PC-9 (cell line): ENCODE data around the gene PASK. TPM values are rescaled to one million over a fixed set of nuclear protein-coding genes. Genes with fewer than 3 reads are reported as not detected.
A peak's percentile ranks its signal among the peaks of the same experiment; 100 is the strongest.

Experiments
- BruUV-seq: library from RNA; stranded (reverse); fragments of 400-500 nt; replicated peaks from 2 replicates; lab custom pipeline; 2021; lab: Mats Ljungman, UMichigan
- CTCF ChIA-PET: fragments of 300-600 bp; sonication (Branson Sonifier 250); formaldehyde crosslinking; loops from one replicate; lab custom pipeline; 2022; ENCODE audit warnings: antibody characterized with exemption; lab: Charles Lee
- POLR2A ChIA-PET: fragments of 300-600 bp; sonication (Branson Sonifier 250); formaldehyde crosslinking; loops from one replicate; lab custom pipeline; 2022; ENCODE audit warnings: antibody characterized with exemption; ENCODE audit not compliant: unreplicated experiment; lab: Charles Lee
- DNase-seq, 2 experiments: peaks; one replicate each; pipeline versions ENCODE4 v3.0.0 to v3.0.0-alpha.2; 2015 to 2022; ENCODE audit warnings: mixed read lengths in 1 of 2
- H2AFZ ChIP-seq: fragments of 200-600 bp; sonication (generic); 2 replicates; pipeline ENCODE4 v1.8.1; 2017; ENCODE audit warnings: antibody characterized with exemption
- H3F3A ChIP-seq: fragments of 200-600 bp; sonication (generic); 2 replicates; pipeline ENCODE4 v1.8.1; 2017; ENCODE audit warnings: antibody characterized with exemption, mild to moderate bottlenecking, low read depth; ENCODE audit not compliant: insufficient read depth
- H3K27ac ChIP-seq: fragments of 200-600 bp; sonication (generic); 2 replicates; pipeline ENCODE4 v1.6.1; 2016; ENCODE audit warnings: mixed run types
- H3K27me3 ChIP-seq: fragments of 200-600 bp; sonication (generic); 2 replicates; pipeline ENCODE4 v1.6.1; 2016; ENCODE audit warnings: low read depth, mixed run types; ENCODE audit not compliant: insufficient read depth
- H3K36me3 ChIP-seq: fragments of 200-600 bp; sonication (generic); 2 replicates; pipeline ENCODE4 v1.6.1; 2016; ENCODE audit warnings: low read depth, mixed run types
- H3K4me1 ChIP-seq: fragments of 200-600 bp; sonication (generic); replicated peaks from 2 replicates; pipeline ENCODE4 v1.6.1; 2016; ENCODE audit warnings: mixed run types; ENCODE audit not compliant: insufficient read depth
- H3K4me2 ChIP-seq: fragments of 200-600 bp; sonication (generic); 2 replicates; pipeline ENCODE4 v1.6.1; 2017; ENCODE audit warnings: mixed run types
- H3K4me3 ChIP-seq: fragments of 200-600 bp; sonication (generic); 2 replicates; pipeline ENCODE4 v1.6.1; 2016; ENCODE audit warnings: mixed run types
- H3K79me2 ChIP-seq: fragments of 200-600 bp; sonication (generic); 2 replicates; pipeline ENCODE4 v1.6.1; 2017; ENCODE audit warnings: low read depth, mixed run types
- H3K9me2 ChIP-seq: fragments of 200-600 bp; sonication (generic); 2 replicates; pipeline ENCODE4 v1.8.1; 2017; ENCODE audit warnings: mild to moderate bottlenecking; ENCODE audit not compliant: insufficient read depth
- H3K9me3 ChIP-seq: fragments of 200-600 bp; sonication (generic); 2 replicates; pipeline ENCODE4 v1.8.1; 2016; ENCODE audit warnings: low read depth; ENCODE audit not compliant: insufficient read depth
- H4K20me1 ChIP-seq: fragments of 200-600 bp; sonication (generic); 2 replicates; pipeline ENCODE4 v1.8.1; 2017; ENCODE audit not compliant: insufficient read depth
- EZH2 ChIP-seq: fragments of 200-600 bp; sonication (generic); IDR thresholded peaks from 2 replicates; pipeline ENCODE4 v1.8.0; 2017; ENCODE audit warnings: antibody characterized with exemption, low read depth
- intact Hi-C: fragments of 100-400 bp; cut with micrococcal nuclease; formaldehyde crosslinking; loops from one replicate; pipeline ENCODE4 v1.10.0; 2022; ENCODE audit not compliant: unreplicated experiment
- total RNA-seq: library from RNA; stranded (reverse); gene quantifications from 2 replicates; pipeline ENCODE4 v1.2.3, GENCODE V29; 2021
- TF ChIP-seq, protein P1 (sequence below): fragments of 200-600 bp; sonication (generic); conservative IDR thresholded peaks from 2 replicates; pipeline ENCODE4 v1.6.1; 2017; ENCODE audit warnings: mixed run types, antibody characterized with exemption, mild to moderate bottlenecking, moderate library complexity

PASK gene
- total RNA-seq, 1 experiment from 2014 or later, result 77.5 TPM

DNA sequence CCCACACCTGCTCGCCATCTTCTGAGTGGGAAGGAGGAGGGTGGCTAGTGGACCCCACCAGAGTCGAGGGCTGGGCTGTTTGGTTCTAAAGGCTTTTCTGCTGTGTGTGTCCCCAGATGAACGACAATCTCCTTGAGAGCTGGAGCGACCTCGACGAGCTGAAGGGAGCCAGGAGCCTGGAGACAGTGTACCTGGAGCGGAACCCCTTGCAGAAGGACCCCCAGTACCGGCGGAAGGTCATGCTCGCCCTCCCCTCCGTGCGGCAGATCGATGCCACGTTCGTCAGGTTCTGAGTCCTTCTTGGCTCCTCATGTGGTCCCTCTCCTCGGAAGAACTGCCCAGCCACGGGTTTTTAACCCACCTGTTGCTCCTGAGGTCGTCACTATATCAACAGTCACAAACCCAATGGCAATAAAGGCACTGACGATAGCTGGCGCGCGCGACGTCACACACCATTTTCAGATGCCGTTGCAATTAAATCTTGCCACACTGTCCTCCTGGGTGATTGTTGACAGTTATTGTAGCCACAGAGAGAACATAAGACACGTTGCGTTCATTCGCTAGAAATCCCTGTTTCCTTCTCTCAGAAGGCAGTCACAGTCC, 33.4 kb upstream of the PASK start:
- DNase-seq, result peak in 1 of 2 experiments; percentile 22
- Histone ChIP-seq H3K79me2 (no peaks in the 10 kb centered on the region), H3K4me2 (no peak overlapping the region), H2AFZ (no peak overlapping the region), H3K9me2 (no peaks in the 10 kb centered on the region), H3K9me3 (no peaks in the 10 kb centered on the region), H3K27ac (no peak overlapping the region), H3K4me3 (no peak overlapping the region), H4K20me1 (no peaks in the 10 kb centered on the region), H3F3A (peaks cover 4% of the 10 kb centered on the region; the same call in 1 of the 2 replicates), H3K4me1 (no peaks in the 10 kb centered on the region), H3K27me3 (no peaks in the 10 kb centered on the region), H3K36me3 (0 out of 2 replicates have a peak, but pooled peaks cover 6% of the 10 kb centered on the region)
- TF ChIP-seq EZH2, result no peak
- TF ChIP-seq, protein P1, sequence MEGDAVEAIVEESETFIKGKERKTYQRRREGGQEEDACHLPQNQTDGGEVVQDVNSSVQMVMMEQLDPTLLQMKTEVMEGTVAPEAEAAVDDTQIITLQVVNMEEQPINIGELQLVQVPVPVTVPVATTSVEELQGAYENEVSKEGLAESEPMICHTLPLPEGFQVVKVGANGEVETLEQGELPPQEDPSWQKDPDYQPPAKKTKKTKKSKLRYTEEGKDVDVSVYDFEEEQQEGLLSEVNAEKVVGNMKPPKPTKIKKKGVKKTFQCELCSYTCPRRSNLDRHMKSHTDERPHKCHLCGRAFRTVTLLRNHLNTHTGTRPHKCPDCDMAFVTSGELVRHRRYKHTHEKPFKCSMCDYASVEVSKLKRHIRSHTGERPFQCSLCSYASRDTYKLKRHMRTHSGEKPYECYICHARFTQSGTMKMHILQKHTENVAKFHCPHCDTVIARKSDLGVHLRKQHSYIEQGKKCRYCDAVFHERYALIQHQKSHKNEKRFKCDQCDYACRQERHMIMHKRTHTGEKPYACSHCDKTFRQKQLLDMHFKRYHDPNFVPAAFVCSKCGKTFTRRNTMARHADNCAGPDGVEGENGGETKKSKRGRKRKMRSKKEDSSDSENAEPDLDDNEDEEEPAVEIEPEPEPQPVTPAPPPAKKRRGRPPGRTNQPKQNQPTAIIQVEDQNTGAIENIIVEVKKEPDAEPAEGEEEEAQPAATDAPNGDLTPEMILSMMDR, result no peak
- intact Hi-C loops, result no loop called here
- ChIA-PET CTCF (no interaction called here), POLR2A (no interaction called here)
- no TSS peak for BruUV-seq

DNA sequence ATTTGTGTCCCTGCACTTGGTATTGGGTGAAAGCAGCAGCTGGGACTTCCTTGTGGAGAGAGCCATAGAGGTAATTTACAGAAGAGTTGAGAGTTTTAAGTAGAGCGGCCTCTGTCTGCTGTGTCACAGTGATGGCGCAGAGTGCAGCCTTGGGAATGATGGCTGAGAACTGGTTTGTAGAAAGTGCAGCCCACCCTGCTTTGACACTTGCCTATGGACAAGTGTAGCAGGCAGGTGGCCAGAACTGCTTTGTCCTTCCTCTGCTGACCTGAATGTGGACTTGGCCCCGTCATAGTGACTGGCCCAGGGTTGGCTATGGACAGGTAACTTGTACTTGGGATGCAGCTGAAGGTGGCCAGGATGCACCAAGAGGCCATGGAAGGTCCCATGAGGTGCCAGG, 32.9 kb upstream of the PASK start:
- peaks cover 4% of the 10 kb centered on the region; the same call in 1 of the 2 replicates for H3F3A ChIP-seq
- no peak overlapping the region for H2AFZ ChIP-seq
- no TSS peak for BruUV-seq
- POLR2A ChIA-PET, result no interaction called here
- intact Hi-C loops, result no loop called here
- no peaks in the 10 kb centered on the region for H3K79me2 ChIP-seq
- no peak overlapping the region for H3K4me3 ChIP-seq
- no peaks in the 10 kb centered on the region for H4K20me1 ChIP-seq
- H3K27me3 ChIP-seq, result no peaks in the 10 kb centered on the region
- 0 out of 2 replicates have a peak, but pooled peaks cover 6% of the 10 kb centered on the region for H3K36me3 ChIP-seq
- no peak for DNase-seq
- H3K4me1 ChIP-seq, result no peaks in the 10 kb centered on the region
- CTCF ChIA-PET, result interaction anchor here (0.6 kb wide), 1 partner anchor 262 kb away, joined by 6 read pairs; no protein-coding TSS in a partner anchor
- no peak overlapping the region for H3K4me2 ChIP-seq
- no peak for TF ChIP-seq EZH2
- TF ChIP-seq, protein P1, result no peak
- no peak overlapping the region for H3K27ac ChIP-seq
- H3K9me2 ChIP-seq, result no peaks in the 10 kb centered on the region
- H3K9me3 ChIP-seq, result no peaks in the 10 kb centered on the region

DNA sequence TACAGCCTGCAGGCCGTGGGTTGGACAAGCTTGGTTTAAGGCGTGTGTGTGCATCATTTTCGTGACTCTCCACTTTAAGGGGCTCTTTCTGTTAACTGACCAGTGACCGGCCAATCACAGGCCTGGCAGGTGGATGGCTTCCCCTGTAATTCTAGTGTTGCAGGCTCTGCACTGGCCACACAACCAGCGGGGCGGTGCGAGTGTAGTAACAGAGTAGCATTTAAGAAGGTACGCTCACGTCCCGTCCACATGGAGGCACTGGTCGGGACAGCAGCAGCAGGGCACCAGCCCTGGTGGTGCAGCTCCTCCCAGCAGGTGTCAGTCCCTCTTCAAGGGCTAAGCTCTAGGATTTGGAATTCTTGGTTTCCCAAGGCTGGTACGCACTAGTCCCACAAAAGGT, 31.2 kb upstream of the PASK start:
- Histone ChIP-seq H3K79me2 (no peaks in the 10 kb centered on the region), H3K9me3 (no peaks in the 10 kb centered on the region), H3K4me1 (no peaks in the 10 kb centered on the region), H3K9me2 (no peaks in the 10 kb centered on the region), H2AFZ (no peak overlapping the region), H3K36me3 (0 out of 2 replicates have a peak, but pooled peaks cover 6% of the 10 kb centered on the region), H3K27ac (no peak overlapping the region), H3F3A (peaks cover 4% of the 10 kb centered on the region; the same call in 1 of the 2 replicates), H3K4me2 (no peak overlapping the region), H4K20me1 (no peaks in the 10 kb centered on the region), H3K4me3 (no peak overlapping the region), H3K27me3 (no peaks in the 10 kb centered on the region)
- DNase-seq, result peak in 1 of 2 experiments; percentile 26
- intact Hi-C loops, result no loop called here
- TF ChIP-seq, protein P1, result no peak
- TF ChIP-seq EZH2, result no peak
- POLR2A ChIA-PET, result no interaction called here
- CTCF ChIA-PET, result interaction anchor here (0.7 kb wide), 1 partner anchor 251 kb away, joined by 3 read pairs; no protein-coding TSS in a partner anchor
- no TSS peak for BruUV-seq
